ENCODE results near the gene ADAMTS1. TPM values are rescaled to one million over a fixed set of nuclear protein-coding genes. Genes with fewer than 3 reads are reported as not detected.

The ADAMTS1 gene
- polyA plus RNA-seq, 3 donors: 0.01 TPM; not detected in 2

DNA sequence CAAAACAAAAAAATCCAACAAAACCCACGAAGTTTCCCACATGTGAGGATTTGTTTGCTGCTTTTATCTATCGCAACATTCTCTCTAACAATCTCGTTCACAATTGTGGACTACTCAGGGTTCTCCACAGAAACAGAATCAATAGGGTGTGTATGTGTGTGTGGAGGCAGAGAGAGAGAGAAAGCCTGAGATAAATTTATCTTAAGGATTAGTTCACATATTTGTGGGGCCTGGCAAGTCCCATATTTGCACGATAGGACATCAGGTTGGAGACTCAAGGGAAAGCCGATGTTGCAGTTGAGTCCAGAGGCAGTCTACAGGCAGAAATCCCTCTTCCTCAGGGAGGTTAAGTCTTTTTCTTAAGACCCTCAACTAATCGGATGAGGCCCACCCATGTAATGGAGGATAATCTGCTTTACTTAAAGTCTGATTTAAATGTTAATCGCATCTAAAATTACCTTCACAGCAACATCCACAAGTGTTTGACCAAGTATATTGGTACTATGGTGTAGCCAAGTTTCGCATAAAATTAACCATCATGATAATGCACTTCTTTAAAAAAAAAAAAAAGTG is 31.7 kb downstream of the ADAMTS1 start:
- intact Hi-C loops (cut with micrococcal nuclease): no loop called here
- H3K27ac Mint-ChIP-seq: no peak overlapping the region

DNA sequence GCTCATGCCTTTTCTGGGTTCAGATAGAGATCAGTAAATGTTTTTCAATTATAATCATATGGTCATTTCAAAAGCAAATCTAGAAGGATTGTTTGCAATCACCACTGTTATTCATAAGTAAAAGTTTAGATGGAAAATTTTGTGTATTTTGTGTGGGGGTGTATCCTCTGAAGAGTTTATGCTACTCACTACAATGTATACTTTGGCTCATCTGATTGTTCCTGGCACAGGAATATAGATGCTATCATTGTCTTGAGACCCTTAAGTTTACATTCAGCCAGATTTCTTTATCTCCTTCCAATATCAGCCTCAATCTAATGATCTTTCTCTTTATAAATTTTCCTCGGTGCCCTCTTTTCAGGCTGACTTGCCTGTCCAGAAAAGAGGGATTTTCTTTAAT is 33.0 kb downstream of the ADAMTS1 start:
- no peak overlapping the region for H3K27ac Mint-ChIP-seq

More for the DNA sequence above, 31.7 kb downstream of the ADAMTS1 start:
- H2AFZ ChIP-seq (ENCODE audit: insufficient read depth, low read depth, low read length, poor library complexity, severe bottlenecking): no peak overlapping the region
- no peak overlapping the region for H3K4me3 Mint-ChIP-seq
- no peaks in the 10 kb centered on the region for H3K27me3 ChIP-seq (ENCODE audit: control insufficient read depth in 2 of 2, insufficient read depth in 2 of 2, low read length in 2 of 2)
- no peaks in the 10 kb centered on the region for H3K4me1 Mint-ChIP-seq
- no peaks in the 10 kb centered on the region for H3K36me3 ChIP-seq (replicated peaks in 1 of 2; ENCODE audit: control insufficient read depth in 1 of 2, insufficient read depth in 2 of 2, low read length in 2 of 2)
- no peaks in the 10 kb centered on the region for H3K9me3 ChIP-seq (replicated peaks in 1 of 2; ENCODE audit: control insufficient read depth in 1 of 2, insufficient read depth in 1 of 2, low read length in 2 of 2)
- TF ChIP-seq, protein P1, sequence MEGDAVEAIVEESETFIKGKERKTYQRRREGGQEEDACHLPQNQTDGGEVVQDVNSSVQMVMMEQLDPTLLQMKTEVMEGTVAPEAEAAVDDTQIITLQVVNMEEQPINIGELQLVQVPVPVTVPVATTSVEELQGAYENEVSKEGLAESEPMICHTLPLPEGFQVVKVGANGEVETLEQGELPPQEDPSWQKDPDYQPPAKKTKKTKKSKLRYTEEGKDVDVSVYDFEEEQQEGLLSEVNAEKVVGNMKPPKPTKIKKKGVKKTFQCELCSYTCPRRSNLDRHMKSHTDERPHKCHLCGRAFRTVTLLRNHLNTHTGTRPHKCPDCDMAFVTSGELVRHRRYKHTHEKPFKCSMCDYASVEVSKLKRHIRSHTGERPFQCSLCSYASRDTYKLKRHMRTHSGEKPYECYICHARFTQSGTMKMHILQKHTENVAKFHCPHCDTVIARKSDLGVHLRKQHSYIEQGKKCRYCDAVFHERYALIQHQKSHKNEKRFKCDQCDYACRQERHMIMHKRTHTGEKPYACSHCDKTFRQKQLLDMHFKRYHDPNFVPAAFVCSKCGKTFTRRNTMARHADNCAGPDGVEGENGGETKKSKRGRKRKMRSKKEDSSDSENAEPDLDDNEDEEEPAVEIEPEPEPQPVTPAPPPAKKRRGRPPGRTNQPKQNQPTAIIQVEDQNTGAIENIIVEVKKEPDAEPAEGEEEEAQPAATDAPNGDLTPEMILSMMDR (IDR thresholded peaks at IDR 0.05): no peak
- no peak overlapping the region for H3K4me3 ChIP-seq (replicated peaks in 1 of 3; ENCODE audit: low read depth in 2 of 3, low read length in 3 of 3)
- no peak overlapping the region for H3K4me2 ChIP-seq (replicated peaks; ENCODE audit: extremely low read depth, low read length, poor library complexity, severe bottlenecking)
- 100% methylated on average over 1 of the region's 8 CpGs for WGBS (ENCODE audit: insufficient coverage)
- no peaks in the 10 kb centered on the region for H3K9me3 Mint-ChIP-seq
- no peaks in the 10 kb centered on the region for H4K20me1 ChIP-seq (ENCODE audit: insufficient read depth, low read length)
- no peaks in the 10 kb centered on the region for H3K4me1 ChIP-seq (ENCODE audit: control insufficient read depth in 1 of 2, insufficient read depth in 2 of 2, low read length in 2 of 2)
- DNase-seq: no peak
- H3K36me3 Mint-ChIP-seq: no peaks in the 10 kb centered on the region
- no peak overlapping the region for H3K9ac ChIP-seq (ENCODE audit: insufficient read depth, low read length, poor library complexity, severe bottlenecking)
- no peaks in the 10 kb centered on the region for H3K27me3 Mint-ChIP-seq (ENCODE audit: low read depth in 3 of 3)
- no peak overlapping the region for H3K27ac ChIP-seq (ENCODE audit: low read depth in 1 of 2, low read length in 2 of 2)
- H3K79me2 ChIP-seq (ENCODE audit: insufficient read depth, low read length): no peaks in the 10 kb centered on the region

More for the DNA sequence above, 33.0 kb downstream of the ADAMTS1 start:
- Mint-ChIP-seq H3K4me1 (no peaks in the 10 kb centered on the region), H3K9me3 (peaks cover 0 to 4% (median 0%) of the 10 kb centered on the region in 7 donors), H3K36me3 (no peaks in the 10 kb centered on the region), H3K4me3 (no peak overlapping the region), H3K27me3 (ENCODE audit: low read depth in 3 of 3) (no peaks in the 10 kb centered on the region)
- intact Hi-C loops (cut with micrococcal nuclease): no loop called here
- WGBS (ENCODE audit: insufficient coverage): no CpG with 5 or more reads among the region's 1 CpG
- H3K79me2 ChIP-seq (ENCODE audit: insufficient read depth, low read length): no peaks in the 10 kb centered on the region
- H3K4me1 ChIP-seq (ENCODE audit: control insufficient read depth in 1 of 2, insufficient read depth in 2 of 2, low read length in 2 of 2): no peaks in the 10 kb centered on the region
- H3K27ac ChIP-seq (ENCODE audit: low read depth in 1 of 2, low read length in 2 of 2): no peak overlapping the region
- H3K27me3 ChIP-seq (ENCODE audit: control insufficient read depth in 2 of 2, insufficient read depth in 2 of 2, low read length in 2 of 2): no peaks in the 10 kb centered on the region
- H3K9ac ChIP-seq (ENCODE audit: insufficient read depth, low read length, poor library complexity, severe bottlenecking): no peak overlapping the region
- no peak overlapping the region for H3K4me2 ChIP-seq (replicated peaks; ENCODE audit: extremely low read depth, low read length, poor library complexity, severe bottlenecking)
- H3K36me3 ChIP-seq (replicated peaks in 1 of 2; ENCODE audit: control insufficient read depth in 1 of 2, insufficient read depth in 2 of 2, low read length in 2 of 2): no peaks in the 10 kb centered on the region
- H2AFZ ChIP-seq (ENCODE audit: insufficient read depth, low read depth, low read length, poor library complexity, severe bottlenecking): no peak overlapping the region
- DNase-seq: no peak
- TF ChIP-seq, protein P1 (IDR thresholded peaks at IDR 0.05): no peak
- H4K20me1 ChIP-seq (ENCODE audit: insufficient read depth, low read length): no peaks in the 10 kb centered on the region
- H3K9me3 ChIP-seq (replicated peaks in 1 of 2; ENCODE audit: control insufficient read depth in 1 of 2, insufficient read depth in 1 of 2, low read length in 2 of 2): no peaks in the 10 kb centered on the region
- no peak overlapping the region for H3K4me3 ChIP-seq (replicated peaks in 1 of 3; ENCODE audit: low read depth in 2 of 3, low read length in 3 of 3)
